Adipocyte (in vitro differentiated cells): Measurements from ENCODE around the gene SUDS3.

Source experiments
- DNase-seq: peaks from one replicate; pipeline ENCODE4 v3.0.0-alpha.2; 2015; ENCODE audit warnings: low read depth
- H3K27me3 ChIP-seq: replicated peaks from 2 replicates; pipeline ENCODE4 v1.7.0; 2013; ENCODE audit warnings: mild to moderate bottlenecking, low read length, moderate library complexity; ENCODE audit not compliant: control insufficient read depth, insufficient read depth
- H3K36me3 ChIP-seq: 2 replicates; pipeline ENCODE4 v1.7.0; 2013; ENCODE audit warnings: low read length, mild to moderate bottlenecking, moderate library complexity; ENCODE audit not compliant: control insufficient read depth, insufficient read depth, severe bottlenecking
- H3K4me1 ChIP-seq: 2 replicates; pipeline ENCODE4 v1.7.0; 2013; ENCODE audit warnings: mild to moderate bottlenecking, low read length, moderate library complexity; ENCODE audit not compliant: control insufficient read depth, insufficient read depth
- H3K4me3 ChIP-seq: 2 replicates; pipeline ENCODE4 v1.7.0; 2013; ENCODE audit warnings: mild to moderate bottlenecking, low read length, moderate library complexity
- H3K9ac ChIP-seq: 2 replicates; pipeline ENCODE4 v1.7.0; 2013; ENCODE audit warnings: mild to moderate bottlenecking, low read length, moderate library complexity
- H3K9me3 ChIP-seq: 2 replicates; pipeline ENCODE4 v1.7.0; 2013; ENCODE audit warnings: mild to moderate bottlenecking, low read length, moderate library complexity; ENCODE audit not compliant: control insufficient read depth

The SUDS3 gene

GRCh38 chr12:118429688-118430383 lies 53.5 kb downstream of the SUDS3 start:
- H3K36me3 ChIP-seq, result no peaks in the 10 kb centered on the region
- DNase-seq, result no peak
- H3K4me1 ChIP-seq, result no peaks in the 10 kb centered on the region
- H3K27me3 ChIP-seq, result no peaks in the 10 kb centered on the region
- H3K9me3 ChIP-seq, result no peaks in the 10 kb centered on the region
- no peak overlapping the region for H3K9ac ChIP-seq
- H3K4me3 ChIP-seq, result no peak overlapping the region

DNA sequence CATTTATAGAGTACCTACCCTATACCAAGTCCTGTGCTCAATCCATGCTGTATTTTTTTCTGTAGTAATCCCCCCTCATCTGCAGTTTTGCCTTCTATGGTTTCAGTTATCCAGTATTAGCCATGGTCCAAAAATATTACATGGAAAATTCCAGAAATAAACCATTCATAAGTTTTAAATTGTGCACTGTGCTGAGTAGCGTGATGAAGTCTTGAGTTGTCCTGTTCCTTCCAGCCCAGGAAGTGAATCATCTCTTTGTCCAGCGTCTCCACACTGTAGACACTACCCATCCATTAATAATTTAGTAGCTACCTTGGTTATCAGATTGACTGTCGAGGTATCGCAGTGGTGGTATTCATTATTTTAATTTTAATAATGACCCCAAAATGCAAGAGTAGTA lies 54.2 kb downstream of the SUDS3 start:
- Histone ChIP-seq H3K36me3 (no peaks in the 10 kb centered on the region), H3K4me3 (no peak overlapping the region), H3K4me1 (no peaks in the 10 kb centered on the region), H3K27me3 (no peaks in the 10 kb centered on the region), H3K9ac (no peak overlapping the region), H3K9me3 (no peaks in the 10 kb centered on the region)
- no peak for DNase-seq

DNA sequence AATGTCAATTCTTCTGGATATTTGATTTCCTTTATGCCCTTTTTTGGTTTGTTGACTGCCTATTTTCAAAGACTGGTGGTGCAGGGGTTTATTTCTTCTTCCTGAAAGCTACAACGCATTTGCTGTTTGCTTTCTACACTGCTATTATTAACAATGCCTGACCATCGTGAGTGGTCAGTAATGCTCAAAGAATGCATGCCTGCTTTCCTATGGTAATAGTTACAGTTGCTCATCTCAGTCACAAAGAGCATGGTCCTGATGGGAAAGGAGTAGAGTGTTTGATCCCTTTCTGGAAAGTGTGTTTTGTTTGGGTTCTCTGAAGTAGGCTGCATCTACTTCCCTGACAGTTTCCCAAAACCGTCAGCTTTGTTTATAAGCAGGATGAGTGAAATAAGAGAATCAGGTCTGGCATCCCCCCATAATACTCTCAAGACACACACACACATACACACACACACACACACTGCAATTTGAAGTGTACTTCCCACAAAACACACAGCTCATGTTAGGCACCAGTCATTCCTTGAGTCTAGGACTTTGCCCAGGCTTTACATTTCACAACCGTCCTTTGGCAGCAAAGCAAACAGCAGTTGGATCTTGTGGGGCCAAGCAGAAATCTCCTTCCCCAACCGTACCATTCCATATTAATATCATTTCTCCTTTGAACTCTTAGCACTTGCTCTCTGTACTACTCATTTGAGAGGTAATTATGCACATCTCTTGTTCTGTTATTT lies 56.6 kb downstream of the SUDS3 start:
- Histone ChIP-seq H3K27me3 (no peaks in the 10 kb centered on the region), H3K4me3 (no peak overlapping the region), H3K9ac (no peak overlapping the region), H3K36me3 (no peaks in the 10 kb centered on the region), H3K9me3 (no peaks in the 10 kb centered on the region), H3K4me1 (no peaks in the 10 kb centered on the region)
- DNase-seq, result no peak

- Histone ChIP-seq H3K9me3 (no peaks in the 10 kb centered on the region), H3K4me1 (no peaks in the 10 kb centered on the region), H3K27me3 (no peaks in the 10 kb centered on the region), H3K36me3 (no peaks in the 10 kb centered on the region), H3K9ac (no peak overlapping the region), H3K4me3 (no peak overlapping the region)
- DNase-seq, result no peak
These were observed 59.8 kb downstream of the SUDS3 start for GRCh38 chr12:118436002-118436730.

DNA sequence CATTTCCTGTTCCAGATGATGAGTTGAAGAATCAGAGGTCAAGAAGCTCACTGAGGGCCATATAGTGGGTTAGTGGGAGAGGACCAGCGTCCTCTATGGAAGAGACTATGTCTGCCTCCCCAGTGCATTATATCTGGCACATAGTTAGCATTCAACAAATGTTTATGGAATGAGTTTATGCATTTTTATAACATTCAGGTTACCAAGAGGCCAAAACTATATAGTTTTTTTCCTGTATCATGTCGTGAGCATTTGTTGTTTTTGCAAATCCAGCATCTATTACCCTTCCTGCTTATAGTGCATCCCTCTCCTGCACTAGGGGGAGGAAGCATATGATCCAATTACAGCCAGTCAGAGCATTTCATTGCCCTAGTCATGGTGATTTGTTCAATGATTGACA lies 60.6 kb downstream of the SUDS3 start:
- Histone ChIP-seq H3K4me1 (no peaks in the 10 kb centered on the region), H3K9me3 (no peaks in the 10 kb centered on the region), H3K4me3 (no peak overlapping the region), H3K36me3 (no peaks in the 10 kb centered on the region), H3K27me3 (no peaks in the 10 kb centered on the region), H3K9ac (no peak overlapping the region)
- peak; percentile 19 for DNase-seq

- H3K4me3 ChIP-seq, result no peak overlapping the region
- no peak for DNase-seq
- H3K4me1 ChIP-seq, result no peaks in the 10 kb centered on the region
- H3K36me3 ChIP-seq, result no peaks in the 10 kb centered on the region
- no peaks in the 10 kb centered on the region for H3K9me3 ChIP-seq
- H3K27me3 ChIP-seq, result no peaks in the 10 kb centered on the region
- no peak overlapping the region for H3K9ac ChIP-seq
These were observed 62.7 kb downstream of the SUDS3 start for GRCh38 chr12:118439068-118439467.

- Histone ChIP-seq H3K4me1 (no peaks in the 10 kb centered on the region), H3K4me3 (no peak overlapping the region), H3K36me3 (no peaks in the 10 kb centered on the region), H3K9me3 (no peaks in the 10 kb centered on the region), H3K27me3 (no peaks in the 10 kb centered on the region), H3K9ac (no peak overlapping the region)
- DNase-seq, result no peak
These were observed 69.9 kb downstream of the SUDS3 start for GRCh38 chr12:118446247-118446646.

GRCh38 chr12:118447181-118447580 lies 70.8 kb downstream of the SUDS3 start:
- Histone ChIP-seq H3K27me3 (peaks cover 2% of the 10 kb centered on the region), H3K4me3 (no peak overlapping the region), H3K4me1 (no peaks in the 10 kb centered on the region), H3K36me3 (no peaks in the 10 kb centered on the region), H3K9me3 (no peaks in the 10 kb centered on the region), H3K9ac (no peak overlapping the region)
- no peak for DNase-seq

GRCh38 chr12:118448341-118448740 lies 72.0 kb downstream of the SUDS3 start:
- H3K36me3 ChIP-seq, result no peaks in the 10 kb centered on the region
- no peak overlapping the region for H3K4me3 ChIP-seq
- no peak for DNase-seq
- H3K9ac ChIP-seq, result no peak overlapping the region
- no peaks in the 10 kb centered on the region for H3K4me1 ChIP-seq
- no peaks in the 10 kb centered on the region for H3K9me3 ChIP-seq
- peaks cover 3% of the 10 kb centered on the region for H3K27me3 ChIP-seq

DNA sequence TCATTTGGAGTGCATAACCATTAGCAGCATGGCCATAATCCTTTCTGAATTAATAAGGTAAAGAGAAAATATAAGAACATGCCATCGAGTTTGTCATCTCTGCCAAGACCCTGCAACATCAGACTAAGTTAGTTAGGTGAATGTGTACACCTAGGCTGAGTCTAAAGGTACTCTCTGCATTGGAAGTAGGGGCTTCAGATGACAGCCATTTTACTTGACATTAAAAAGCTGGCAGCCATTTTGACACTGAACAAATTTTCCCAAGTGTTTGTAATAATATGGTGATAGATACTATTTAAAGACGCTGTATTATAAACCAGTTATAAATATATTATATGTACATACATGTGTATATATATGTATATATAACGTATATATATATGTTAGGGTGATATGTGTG lies 79.0 kb downstream of the SUDS3 start:
- Histone ChIP-seq H3K36me3 (no peaks in the 10 kb centered on the region), H3K9ac (no peak overlapping the region), H3K9me3 (no peaks in the 10 kb centered on the region), H3K4me1 (no peaks in the 10 kb centered on the region), H3K4me3 (no peak overlapping the region), H3K27me3 (peaks cover 3% of the 10 kb centered on the region)
- no peak for DNase-seq

GRCh38 chr12:118456741-118457140 lies 80.4 kb downstream of the SUDS3 start:
- no peak overlapping the region for H3K4me3 ChIP-seq
- DNase-seq, result no peak
- H3K9ac ChIP-seq, result no peak overlapping the region
- H3K27me3 ChIP-seq, result peaks cover 3% of the 10 kb centered on the region
- no peaks in the 10 kb centered on the region for H3K4me1 ChIP-seq
- H3K9me3 ChIP-seq, result no peaks in the 10 kb centered on the region
- H3K36me3 ChIP-seq, result no peaks in the 10 kb centered on the region
